ENCODE measurements around the gene GPR137.

Gene GPR137

GRCh38 chr11:64247729-64248531, 37.7 kb upstream of the GPR137 start:
- TF ChIP-seq POLR2A (IDR thresholded peaks at IDR 0.05; ENCODE audit: low read depth, low read length) (no peak), PAX5 (IDR thresholded peaks at IDR 0.05; ENCODE audit: insufficient read depth, low read length, severe bottlenecking) (no peak), TAF1 (IDR thresholded peaks at IDR 0.05; ENCODE audit: low read depth, low read length) (no peak), POU2F2 (IDR thresholded peaks at IDR 0.05; ENCODE audit: low read depth, low read length) (no peak), POLR2AphosphoS5 (IDR thresholded peaks at IDR 0.05; ENCODE audit: low read depth, low read length) (no peak), SPI1 (IDR thresholded peaks at IDR 0.05; ENCODE audit: low read depth, low read length) (no peak)
- FAIRE-seq: no peak
- no peak for DNase-seq (ENCODE audit: insufficient read length, low spot score)

- DNase-seq (ENCODE audit: insufficient read length, low spot score): no peak
- TF ChIP-seq PAX5 (IDR thresholded peaks at IDR 0.05; ENCODE audit: insufficient read depth, low read length, severe bottlenecking) (no peak), POLR2A (IDR thresholded peaks at IDR 0.05; ENCODE audit: low read depth, low read length) (no peak), TAF1 (IDR thresholded peaks at IDR 0.05; ENCODE audit: low read depth, low read length) (no peak), POU2F2 (IDR thresholded peaks at IDR 0.05; ENCODE audit: low read depth, low read length) (no peak), POLR2AphosphoS5 (IDR thresholded peaks at IDR 0.05; ENCODE audit: low read depth, low read length) (no peak), SPI1 (IDR thresholded peaks at IDR 0.05; ENCODE audit: low read depth, low read length) (no peak)
Measured at GRCh38 chr11:64248578-64248977, 37.1 kb upstream of the GPR137 start.

GRCh38 chr11:64249038-64249437, 36.6 kb upstream of the GPR137 start:
- DNase-seq (ENCODE audit: insufficient read length, low spot score) (no peak), FAIRE-seq (no peak)
- TF ChIP-seq POU2F2 (IDR thresholded peaks at IDR 0.05; ENCODE audit: low read depth, low read length) (no peak), SPI1 (IDR thresholded peaks at IDR 0.05; ENCODE audit: low read depth, low read length) (no peak), TAF1 (IDR thresholded peaks at IDR 0.05; ENCODE audit: low read depth, low read length) (no peak), POLR2A (IDR thresholded peaks at IDR 0.05; ENCODE audit: low read depth, low read length) (no peak), POLR2AphosphoS5 (IDR thresholded peaks at IDR 0.05; ENCODE audit: low read depth, low read length) (no peak), PAX5 (IDR thresholded peaks at IDR 0.05; ENCODE audit: insufficient read depth, low read length, severe bottlenecking) (no peak)

More at GRCh38 chr11:64248578-64248977, 37.1 kb upstream of the GPR137 start:
- FAIRE-seq: no peak

GRCh38 chr11:64249563-64250414, 35.9 kb upstream of the GPR137 start:
- no peak for DNase-seq (ENCODE audit: insufficient read length, low spot score)
- TF ChIP-seq SPI1 (IDR thresholded peaks at IDR 0.05; ENCODE audit: low read depth, low read length): no peak
- TF ChIP-seq POLR2A (IDR thresholded peaks at IDR 0.05; ENCODE audit: low read depth, low read length): no peak
- no peak for FAIRE-seq

GRCh38 chr11:64250415-64251015, 35.1 kb upstream of the GPR137 start:
- FAIRE-seq (no peak), DNase-seq (ENCODE audit: insufficient read length, low spot score) (no peak)
- TF ChIP-seq SPI1 (IDR thresholded peaks at IDR 0.05; ENCODE audit: low read depth, low read length) (no peak), POU2F2 (IDR thresholded peaks at IDR 0.05; ENCODE audit: low read depth, low read length) (no peak), PAX5 (IDR thresholded peaks at IDR 0.05; ENCODE audit: insufficient read depth, low read length, severe bottlenecking) (no peak), POLR2A (IDR thresholded peaks at IDR 0.05; ENCODE audit: low read depth, low read length) (no peak), POLR2AphosphoS5 (IDR thresholded peaks at IDR 0.05; ENCODE audit: low read depth, low read length) (no peak), TAF1 (IDR thresholded peaks at IDR 0.05; ENCODE audit: low read depth, low read length) (no peak)

GRCh38 chr11:64251016-64251752, 34.5 kb upstream of the GPR137 start, which contains the start of gene PLCB3:
PLCB3 (plus strand) TSS chr11:64251530; CDS start chr11:64251650, 120 bp downstream.
- no peak for TF ChIP-seq POU2F2 (IDR thresholded peaks at IDR 0.05; ENCODE audit: low read depth, low read length)
- no peak for TF ChIP-seq TAF1 (IDR thresholded peaks at IDR 0.05; ENCODE audit: low read depth, low read length)
- TF ChIP-seq PAX5 (IDR thresholded peaks at IDR 0.05; ENCODE audit: insufficient read depth, low read length, severe bottlenecking): no peak
- TF ChIP-seq SPI1 (IDR thresholded peaks at IDR 0.05; ENCODE audit: low read depth, low read length): no peak
- no peak for TF ChIP-seq POLR2A (IDR thresholded peaks at IDR 0.05; ENCODE audit: low read depth, low read length)
- TF ChIP-seq POLR2AphosphoS5 (IDR thresholded peaks at IDR 0.05; ENCODE audit: low read depth, low read length): no peak
- FAIRE-seq (peak; percentile 41), DNase-seq (ENCODE audit: insufficient read length, low spot score) (peak; percentile 92)

- no peak for DNase-seq (ENCODE audit: insufficient read length, low spot score)
- no peak for FAIRE-seq
- TF ChIP-seq TAF1 (IDR thresholded peaks at IDR 0.05; ENCODE audit: low read depth, low read length) (no peak), POLR2A (IDR thresholded peaks at IDR 0.05; ENCODE audit: low read depth, low read length) (no peak), PAX5 (IDR thresholded peaks at IDR 0.05; ENCODE audit: insufficient read depth, low read length, severe bottlenecking) (no peak), SPI1 (IDR thresholded peaks at IDR 0.05; ENCODE audit: low read depth, low read length) (no peak), POLR2AphosphoS5 (IDR thresholded peaks at IDR 0.05; ENCODE audit: low read depth, low read length) (no peak), POU2F2 (IDR thresholded peaks at IDR 0.05; ENCODE audit: low read depth, low read length) (no peak)
Measured at GRCh38 chr11:64251753-64252002, 34.0 kb upstream of the GPR137 start.

GRCh38 chr11:64252003-64252872, 33.4 kb upstream of the GPR137 start:
- DNase-seq (ENCODE audit: insufficient read length, low spot score) (no peak), FAIRE-seq (no peak)
- TF ChIP-seq SPI1 (IDR thresholded peaks at IDR 0.05; ENCODE audit: low read depth, low read length) (peak; percentile 24; the same call in 1 of the 2 replicates), TAF1 (IDR thresholded peaks at IDR 0.05; ENCODE audit: low read depth, low read length) (no peak)
